Astrocyte of the cerebellum (primary cell): ENCODE measurements around the gene REV3L.

Experiments
- DNase-seq: peaks from one replicate; pipeline ENCODE4 v3.0.0-alpha.2; 2011; ENCODE audit warnings: low read depth
- H3K4me3 ChIP-seq: 2 replicates; pipeline ENCODE4 v1.5.1; 2011; ENCODE audit warnings: mild to moderate bottlenecking, low read depth, low read length, moderate library complexity
- in situ Hi-C: cut with HindIII; loops from 2 replicates; pipeline ENCODE4 v1.10.0; 2017; ENCODE audit warnings: low sequenced_read_pairs
- TF ChIP-seq, protein P1 (sequence below): IDR thresholded peaks from 2 replicates; pipeline ENCODE4 v1.5.1; 2012; ENCODE audit warnings: low read length, low read depth, moderate library complexity, mild to moderate bottlenecking; ENCODE audit errors: missing control alignments

Gene REV3L

GRCh38 chr6:111482959-111483735 lies at the start of gene REV3L:
Gene REV3L, minus strand, starts transcription at chr6:111483218. Its CDS starts 330 bp downstream, at chr6:111482888.
- in situ Hi-C loops, result no loop called here
- peak; percentile 63 for DNase-seq
- H3K4me3 ChIP-seq, result peak within 1 kb of the TSS; percentile 68
- TF ChIP-seq, protein P1, sequence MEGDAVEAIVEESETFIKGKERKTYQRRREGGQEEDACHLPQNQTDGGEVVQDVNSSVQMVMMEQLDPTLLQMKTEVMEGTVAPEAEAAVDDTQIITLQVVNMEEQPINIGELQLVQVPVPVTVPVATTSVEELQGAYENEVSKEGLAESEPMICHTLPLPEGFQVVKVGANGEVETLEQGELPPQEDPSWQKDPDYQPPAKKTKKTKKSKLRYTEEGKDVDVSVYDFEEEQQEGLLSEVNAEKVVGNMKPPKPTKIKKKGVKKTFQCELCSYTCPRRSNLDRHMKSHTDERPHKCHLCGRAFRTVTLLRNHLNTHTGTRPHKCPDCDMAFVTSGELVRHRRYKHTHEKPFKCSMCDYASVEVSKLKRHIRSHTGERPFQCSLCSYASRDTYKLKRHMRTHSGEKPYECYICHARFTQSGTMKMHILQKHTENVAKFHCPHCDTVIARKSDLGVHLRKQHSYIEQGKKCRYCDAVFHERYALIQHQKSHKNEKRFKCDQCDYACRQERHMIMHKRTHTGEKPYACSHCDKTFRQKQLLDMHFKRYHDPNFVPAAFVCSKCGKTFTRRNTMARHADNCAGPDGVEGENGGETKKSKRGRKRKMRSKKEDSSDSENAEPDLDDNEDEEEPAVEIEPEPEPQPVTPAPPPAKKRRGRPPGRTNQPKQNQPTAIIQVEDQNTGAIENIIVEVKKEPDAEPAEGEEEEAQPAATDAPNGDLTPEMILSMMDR, result no peak

GRCh38 chr6:111531185-111531584 lies 48.2 kb upstream of the REV3L start:
- H3K4me3 ChIP-seq, result no peak overlapping the region
- TF ChIP-seq, protein P1, result no peak
- in situ Hi-C loops, result no loop called here
- DNase-seq, result no peak

- TF ChIP-seq, protein P1, result no peak
These were observed 47.6 kb upstream of the REV3L start for GRCh38 chr6:111530667-111531066.

DNA sequence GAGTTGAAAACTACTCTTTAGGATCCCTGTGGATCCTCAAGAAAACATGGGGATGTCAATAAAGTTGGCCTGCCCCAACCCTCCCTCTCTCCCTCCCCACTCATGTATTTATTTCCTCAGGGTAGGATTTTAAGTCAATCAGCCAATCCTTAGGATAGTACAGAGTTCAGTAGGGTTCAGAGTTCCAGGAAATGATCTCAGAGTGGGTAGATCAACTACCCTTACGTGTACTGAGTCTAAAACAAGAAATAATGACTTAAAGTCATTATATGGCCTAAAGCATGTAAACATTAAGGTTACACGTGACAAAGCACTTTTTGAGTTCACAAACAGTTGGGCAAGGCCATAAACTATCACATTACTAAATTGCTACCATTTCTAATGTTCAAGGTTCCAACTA lies 47.2 kb upstream of the REV3L start:
- no peak for DNase-seq
- no peak overlapping the region for H3K4me3 ChIP-seq
- TF ChIP-seq, protein P1, result no peak
- in situ Hi-C loops, result no loop called here

More at GRCh38 chr6:111530667-111531066, 47.6 kb upstream of the REV3L start:
- DNase-seq, result no peak
- in situ Hi-C loops, result no loop called here
- no peak overlapping the region for H3K4me3 ChIP-seq

DNA sequence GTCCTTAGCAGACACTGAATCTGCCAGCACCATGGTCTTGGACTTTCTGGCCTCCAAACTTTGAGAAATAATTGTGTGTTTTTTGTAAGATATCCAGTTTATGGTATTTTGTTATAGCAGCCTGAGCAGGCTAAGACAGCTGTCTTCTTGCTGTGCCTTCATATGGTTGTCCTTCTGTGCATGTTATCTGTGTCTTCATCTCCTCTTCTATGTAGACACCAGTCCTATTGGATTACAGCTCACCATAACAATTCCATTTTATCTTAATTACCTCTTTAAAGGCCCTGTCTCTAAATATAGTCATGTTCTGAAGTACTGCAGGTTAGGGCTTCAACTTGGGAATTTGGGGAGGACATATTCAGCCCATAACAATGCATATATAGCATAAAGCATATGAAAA lies 44.3 kb upstream of the REV3L start:
- in situ Hi-C loops, result no loop called here

DNA sequence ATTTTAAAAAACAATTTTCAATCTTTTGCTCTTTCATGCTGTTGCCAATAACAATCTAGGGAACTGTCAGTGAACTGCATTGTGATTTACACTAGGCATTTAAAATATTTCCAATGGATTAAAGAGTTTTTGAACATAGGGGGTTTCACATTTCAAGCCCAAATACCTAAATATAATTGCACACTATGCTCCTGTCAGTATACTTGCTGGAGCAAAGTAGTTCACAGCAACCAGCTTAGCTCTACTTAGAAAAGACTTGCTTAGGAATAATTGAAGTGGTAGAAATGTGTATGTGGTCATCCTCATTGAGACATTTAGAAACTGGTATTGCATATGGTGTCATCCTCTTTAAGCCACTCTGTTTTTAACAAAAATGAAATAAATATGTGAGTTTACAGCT lies 41.7 kb upstream of the REV3L start:
- TF ChIP-seq, protein P1, result no peak
- no peak overlapping the region for H3K4me3 ChIP-seq
- DNase-seq, result no peak
- in situ Hi-C loops, result no loop called here

More for the DNA sequence above, 44.3 kb upstream of the REV3L start:
- TF ChIP-seq, protein P1, result no peak
- no peak overlapping the region for H3K4me3 ChIP-seq
- no peak for DNase-seq
